GM11168 (cell line): ENCODE data around the gene SEC16A.

Source experiments
- in situ Hi-C: fragments of 300-500 bp; cut with MboI; formaldehyde crosslinking; loops from one replicate; pipeline ENCODE4 v1.12.0; 2022; ENCODE audit warnings: low sequenced_read_pairs; ENCODE audit not compliant: unreplicated experiment

Gene SEC16A

DNA sequence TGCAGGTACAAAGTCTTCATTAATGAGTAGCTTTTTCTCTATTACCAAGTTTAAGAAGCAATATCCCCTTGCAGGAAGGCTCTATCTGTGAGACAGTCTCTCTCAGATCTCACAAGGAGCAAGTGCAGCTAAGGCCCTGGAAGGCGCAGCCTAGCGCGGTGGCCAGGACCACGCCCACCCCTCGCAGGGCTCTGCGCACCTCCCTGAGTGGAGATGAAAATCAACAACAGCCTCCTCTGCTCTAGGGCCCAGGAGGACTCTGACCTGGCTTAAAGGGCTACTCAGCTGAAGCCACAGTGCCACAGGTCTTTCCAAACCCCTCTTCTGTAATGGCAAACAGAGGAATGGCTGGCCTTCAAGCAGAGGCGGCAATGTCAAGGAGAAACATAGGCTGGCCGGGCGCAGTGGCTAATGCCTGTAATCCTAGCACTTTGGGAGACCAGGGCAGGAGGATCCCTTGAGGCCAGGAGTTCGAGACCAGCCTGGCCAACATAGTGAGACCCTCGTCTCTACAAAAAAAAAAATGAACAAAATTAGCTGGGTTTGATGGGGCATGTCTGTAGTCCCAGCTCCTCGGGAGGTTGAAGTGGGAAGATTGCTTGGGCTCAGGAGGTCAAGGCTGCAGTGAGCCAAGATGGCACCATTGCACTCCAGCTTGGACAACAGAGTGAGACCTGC is 11.9 kb downstream of the SEC16A start:
- in situ Hi-C loops: no loop called here

DNA sequence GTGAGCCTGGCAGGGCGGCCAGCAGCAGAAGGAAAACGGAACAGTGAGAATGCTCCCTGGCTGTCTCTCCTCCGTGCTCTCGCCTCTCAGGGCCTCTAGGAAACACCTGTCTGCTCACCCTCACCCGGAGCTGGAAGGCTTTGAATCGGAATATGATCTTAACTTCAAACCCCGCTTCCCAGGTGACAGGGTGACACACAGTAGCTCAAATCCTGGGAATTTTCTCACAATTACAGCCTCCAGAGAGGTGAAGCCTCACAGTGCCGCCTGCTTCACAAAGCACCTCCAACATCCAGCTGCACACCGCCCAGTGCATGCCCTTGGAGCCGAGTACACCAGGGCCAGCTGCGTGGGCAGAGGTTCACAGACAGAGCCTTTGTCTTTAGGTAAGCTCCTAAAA is 12.5 kb downstream of the SEC16A start:
- in situ Hi-C loops: no loop called here

DNA sequence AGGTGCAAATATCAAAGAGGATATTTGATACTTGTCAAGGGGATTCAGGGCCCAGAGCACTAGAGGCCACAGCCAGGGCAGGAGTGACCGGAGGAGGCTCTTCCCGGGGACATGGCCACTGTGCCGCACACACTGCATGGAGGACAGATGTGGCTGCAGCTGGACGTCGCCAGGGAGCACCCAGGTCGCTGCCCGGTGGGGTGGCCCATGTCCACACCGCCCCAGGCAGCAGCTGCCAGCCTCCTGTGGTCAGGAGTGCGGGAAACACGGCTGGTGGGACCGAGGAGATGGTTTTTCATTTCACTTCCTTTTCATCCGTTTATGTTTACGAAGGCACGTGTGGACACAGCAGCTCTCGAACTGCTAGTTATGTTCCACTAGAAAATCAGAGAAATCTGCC is 15.1 kb downstream of the SEC16A start:
- in situ Hi-C loops: no loop called here

DNA sequence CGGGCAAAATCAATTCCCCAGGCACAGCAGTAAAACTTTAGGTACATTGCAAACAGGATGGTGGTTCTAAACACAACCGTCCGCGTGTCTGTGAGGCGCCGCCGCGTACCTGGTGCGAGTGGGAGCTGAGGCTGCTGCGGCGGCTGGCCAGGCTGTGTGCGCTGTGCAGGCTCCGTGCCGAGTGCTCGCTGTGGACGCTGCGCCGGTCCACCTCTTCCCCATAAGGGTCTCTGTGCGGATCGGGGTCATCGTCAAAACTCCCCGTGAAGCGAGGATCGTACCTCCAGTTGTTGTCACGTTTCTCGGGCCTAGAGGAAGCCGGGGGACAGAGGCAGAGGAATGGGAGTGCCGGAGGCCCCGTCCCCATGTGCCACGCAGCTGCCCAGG is 16.7 kb downstream of the SEC16A start:
- in situ Hi-C loops: no loop called here

DNA sequence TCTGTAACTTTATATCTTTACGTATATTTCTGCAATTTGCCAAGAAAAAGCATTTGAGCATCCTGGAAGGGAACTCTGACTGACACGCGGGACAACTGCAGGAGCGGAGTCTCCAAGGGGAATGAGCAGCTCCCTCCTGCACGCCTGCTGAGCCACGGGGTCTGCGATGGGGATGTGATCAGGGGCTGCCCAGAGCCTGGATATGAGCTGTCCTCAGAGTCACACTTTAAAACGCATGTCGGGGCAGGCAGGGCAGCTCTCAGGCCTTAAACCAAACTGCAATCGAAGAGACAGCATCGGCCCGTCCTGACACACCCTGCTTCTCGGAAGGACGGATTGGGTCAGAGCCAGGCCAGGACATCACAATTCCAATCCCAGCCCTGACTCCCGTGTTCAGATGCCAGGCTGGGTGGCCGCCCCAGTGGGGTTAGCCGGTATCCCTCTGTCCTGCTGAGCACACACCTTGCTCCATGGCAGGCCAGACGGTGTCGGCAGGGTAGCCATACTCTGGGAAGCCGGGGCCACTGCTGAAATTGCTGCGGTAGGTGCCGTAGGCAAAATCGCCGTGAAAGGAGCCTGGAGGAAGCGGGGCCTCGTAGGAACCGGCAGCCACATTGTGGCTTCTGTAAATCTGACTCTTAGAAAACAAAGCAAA is 17.2 kb downstream of the SEC16A start:
- in situ Hi-C loops: no loop called here

DNA sequence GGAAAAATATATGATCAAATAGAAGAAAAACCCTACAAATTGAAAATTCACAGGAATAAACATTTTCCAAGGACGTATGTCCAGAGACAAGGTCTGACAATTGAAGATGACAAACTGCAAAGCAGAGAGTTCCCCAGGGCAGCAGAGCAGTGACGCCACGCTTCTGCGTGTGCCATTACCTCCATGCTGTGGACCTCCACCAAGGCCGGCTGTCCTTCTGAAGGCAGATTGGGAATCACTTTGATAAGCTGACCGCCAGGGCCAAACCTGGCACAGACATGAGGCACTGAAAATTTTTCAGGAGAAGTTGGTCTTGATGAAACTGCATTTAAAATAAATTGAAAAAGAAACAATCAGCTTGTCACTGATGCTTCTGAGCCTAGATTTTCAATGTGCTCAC is 18.6 kb downstream of the SEC16A start:
- in situ Hi-C loops: no loop called here

DNA sequence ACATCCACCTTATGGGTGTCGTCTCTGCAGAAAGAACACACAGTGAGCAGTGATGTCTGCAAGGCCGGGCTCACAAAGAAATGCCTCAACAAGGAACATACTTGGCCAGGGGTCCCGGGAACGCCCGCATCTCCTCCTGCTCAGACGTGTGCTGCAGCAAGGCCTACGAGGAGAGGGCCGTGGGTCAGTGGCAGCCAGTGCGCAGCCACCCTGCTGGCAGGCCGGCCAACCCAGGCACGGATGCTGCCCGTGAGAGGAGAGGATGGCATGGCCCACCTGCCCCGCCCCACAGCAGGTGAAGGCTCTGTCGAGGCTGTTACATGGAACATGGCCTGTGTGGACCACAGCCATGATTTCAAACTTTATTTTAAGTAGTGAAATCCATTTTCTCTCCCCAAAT is 19.3 kb downstream of the SEC16A start:
- in situ Hi-C loops: no loop called here

DNA sequence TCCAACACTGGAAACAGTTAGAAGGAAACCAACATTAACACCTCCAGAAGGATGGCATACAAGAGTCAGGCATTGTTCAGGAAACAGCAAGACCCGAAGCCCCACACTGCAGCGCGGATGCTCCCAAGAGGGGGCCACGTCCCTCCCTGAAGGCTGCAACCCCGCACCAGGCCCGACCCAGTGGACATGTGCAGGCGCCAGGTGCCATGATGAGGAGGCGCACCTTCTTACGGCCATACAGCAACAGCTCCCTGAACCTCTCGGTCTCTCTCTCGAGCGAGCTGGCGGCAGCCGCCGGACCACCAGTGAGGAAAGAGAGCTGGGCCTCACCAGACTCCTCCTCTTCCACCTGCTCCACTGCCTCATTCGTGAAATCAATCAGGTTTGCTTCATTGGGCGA is 20.2 kb downstream of the SEC16A start:
- in situ Hi-C loops: no loop called here

DNA sequence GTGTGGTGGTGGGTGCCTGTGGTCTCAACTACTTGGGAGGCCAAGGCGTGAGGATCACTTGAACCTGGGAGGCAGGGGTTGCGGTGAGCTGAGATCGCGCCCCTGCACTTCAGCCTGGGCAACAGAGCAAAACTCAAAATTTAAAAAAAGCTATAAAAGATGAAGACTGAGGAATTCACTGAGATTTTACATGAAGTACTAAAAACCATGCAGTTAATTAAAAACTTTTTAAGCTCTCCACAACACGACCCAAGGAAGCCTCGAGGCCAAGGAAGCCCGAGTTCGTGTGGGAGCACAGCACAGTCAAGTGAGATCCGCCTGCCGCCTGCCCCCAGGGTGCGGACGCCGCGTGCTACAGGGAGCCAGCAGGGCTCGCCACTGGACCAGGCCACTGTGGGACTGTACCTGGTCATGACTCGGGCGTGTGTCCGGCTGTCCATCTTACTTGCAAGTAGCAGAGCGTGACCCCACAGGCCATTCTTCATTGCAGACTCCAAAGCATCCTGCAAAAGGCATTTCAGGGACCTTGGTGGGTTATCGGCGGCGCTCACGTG is 22.0 kb downstream of the SEC16A start:
- in situ Hi-C loops: no loop called here

DNA sequence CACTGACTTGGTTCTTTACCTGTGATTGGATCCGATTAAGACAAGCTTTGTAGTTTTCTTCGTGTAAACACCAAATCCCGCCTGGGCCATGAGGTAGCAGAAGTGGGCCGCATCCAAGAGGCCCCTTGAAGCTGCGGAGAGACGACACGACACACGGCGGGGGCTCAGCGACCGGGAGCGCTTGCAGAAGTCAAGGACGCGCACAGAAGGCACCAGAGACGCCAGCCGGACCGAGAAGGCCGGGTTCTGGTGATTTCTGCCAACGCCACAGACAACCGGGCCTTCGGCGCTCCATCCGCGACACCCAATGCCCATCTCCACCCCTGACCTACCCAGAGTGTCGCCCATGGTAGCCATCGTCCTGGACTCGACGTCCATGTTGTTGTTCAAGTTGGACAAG is 23.4 kb downstream of the SEC16A start:
- in situ Hi-C loops: no loop called here

DNA sequence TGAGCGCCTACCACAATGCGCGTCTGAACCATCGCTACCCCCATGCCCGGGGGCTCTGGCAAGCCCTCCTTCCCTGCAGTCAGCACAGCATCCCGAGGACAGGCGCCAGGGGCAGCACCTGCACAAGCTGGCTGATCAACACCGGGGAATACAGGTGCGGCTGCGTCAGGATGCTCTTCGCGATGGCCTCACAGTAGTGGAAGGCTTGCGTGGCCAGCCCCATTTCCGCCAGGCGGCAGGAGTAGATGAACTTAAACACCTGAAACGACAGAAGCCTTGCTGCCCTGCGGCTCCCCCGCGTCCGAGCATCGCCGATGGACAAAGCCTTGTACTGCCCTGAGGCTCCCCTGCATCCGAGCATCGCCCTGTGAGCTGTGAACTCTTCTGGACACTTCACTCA is 25.5 kb downstream of the SEC16A start:
- in situ Hi-C loops: no loop called here

DNA sequence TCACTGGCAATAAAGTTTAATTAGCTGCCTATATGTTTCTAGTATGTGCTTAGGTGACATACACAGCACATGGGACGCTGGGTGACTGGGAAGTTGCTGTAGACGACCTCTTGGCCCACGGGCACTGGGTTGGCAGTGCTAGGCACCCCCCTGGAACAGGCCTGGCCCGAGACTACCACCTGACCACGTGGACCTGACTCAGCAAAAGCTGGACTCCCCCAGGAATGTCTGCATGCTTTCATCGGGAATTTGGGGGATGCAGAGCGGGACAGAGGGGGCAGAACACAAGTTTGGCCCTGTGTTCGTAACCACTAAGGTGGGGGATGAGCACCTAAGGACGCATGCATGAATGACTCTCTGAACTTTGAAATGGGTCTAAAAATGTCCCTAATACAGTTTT is 26.6 kb downstream of the SEC16A start:
- in situ Hi-C loops: no loop called here

DNA sequence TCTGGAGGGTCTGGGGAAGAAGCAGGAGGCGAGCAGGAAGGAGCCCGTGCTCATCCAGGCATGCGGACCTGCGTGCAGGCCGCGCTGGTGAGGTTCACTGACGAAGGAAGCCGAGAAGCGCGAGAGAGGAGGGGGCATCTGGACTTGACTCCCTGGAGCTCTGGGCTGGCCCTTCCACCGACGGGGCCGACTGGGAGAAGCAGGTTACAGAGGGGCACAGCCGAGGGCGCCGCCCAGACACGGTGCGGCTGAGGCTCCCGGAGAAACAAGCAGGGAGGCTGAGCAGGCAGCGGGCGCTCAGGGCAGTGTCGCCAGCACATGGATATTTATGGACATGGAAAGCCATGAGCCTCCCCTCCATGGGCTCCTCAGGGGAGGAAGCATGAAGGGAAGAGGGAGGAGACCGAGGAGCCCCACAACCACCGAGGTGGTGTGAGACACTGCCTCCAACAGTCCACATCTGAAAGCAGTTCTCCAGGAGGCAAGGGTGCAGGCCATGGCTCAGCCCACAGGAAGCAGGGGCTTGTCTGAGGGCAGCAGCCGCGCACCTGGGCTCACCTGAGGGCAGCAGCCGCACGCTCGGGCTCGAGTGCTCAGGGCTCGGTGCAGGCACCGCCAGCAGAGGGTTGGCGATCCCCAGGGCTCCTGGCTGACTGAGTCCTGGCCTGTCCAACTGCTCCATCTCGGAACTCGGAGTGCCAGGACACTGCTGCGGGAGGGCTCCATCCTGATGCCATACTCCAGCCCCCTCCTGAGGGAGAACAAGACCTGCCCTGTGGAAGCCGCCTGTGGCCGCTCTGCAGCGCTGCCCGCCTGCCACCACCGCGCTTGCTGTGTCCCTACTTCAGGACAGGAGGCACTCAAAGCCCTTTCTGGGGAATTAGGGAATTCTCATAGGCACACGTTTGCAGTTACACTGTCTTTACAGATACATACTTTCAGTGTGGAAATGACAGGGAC is 27.5 kb downstream of the SEC16A start:
- in situ Hi-C loops: no loop called here

DNA sequence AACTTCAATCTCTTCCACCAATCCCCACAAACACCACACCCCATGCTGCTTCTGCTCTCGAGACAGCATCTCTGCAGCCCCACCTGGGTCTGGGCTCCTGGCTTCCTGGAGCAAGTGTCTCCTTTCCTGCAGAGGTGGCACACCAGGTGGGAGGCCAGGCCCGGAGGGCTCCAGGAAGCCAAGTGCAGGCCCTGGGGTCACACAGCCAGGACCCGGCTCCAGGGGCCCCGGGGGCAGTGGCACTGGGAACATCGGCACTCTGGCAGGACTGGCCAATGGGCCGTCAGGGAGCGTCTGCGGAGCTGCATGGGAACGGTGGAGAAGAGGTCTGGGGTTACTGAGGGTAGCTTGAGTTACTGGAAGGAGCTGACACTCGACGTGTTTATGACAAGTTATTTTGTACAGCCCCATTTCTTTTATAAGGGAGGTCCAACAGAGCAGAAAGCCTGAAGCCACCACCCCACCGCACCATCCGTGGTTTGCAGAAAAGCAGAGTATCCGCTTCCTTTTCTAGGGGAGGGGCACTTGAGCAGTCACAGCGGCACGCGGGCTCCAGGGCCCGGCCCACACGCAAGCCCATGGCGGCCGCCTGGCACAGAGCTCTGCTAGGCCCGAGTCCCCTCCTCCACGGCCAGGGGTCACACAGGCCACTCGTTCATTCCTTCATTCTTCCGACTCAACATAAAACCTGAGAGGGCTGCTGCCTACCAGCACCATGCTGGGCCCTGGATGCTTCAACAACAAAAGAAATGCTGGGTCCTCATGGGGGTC is 28.6 kb downstream of the SEC16A start:
- in situ Hi-C loops: no loop called here

DNA sequence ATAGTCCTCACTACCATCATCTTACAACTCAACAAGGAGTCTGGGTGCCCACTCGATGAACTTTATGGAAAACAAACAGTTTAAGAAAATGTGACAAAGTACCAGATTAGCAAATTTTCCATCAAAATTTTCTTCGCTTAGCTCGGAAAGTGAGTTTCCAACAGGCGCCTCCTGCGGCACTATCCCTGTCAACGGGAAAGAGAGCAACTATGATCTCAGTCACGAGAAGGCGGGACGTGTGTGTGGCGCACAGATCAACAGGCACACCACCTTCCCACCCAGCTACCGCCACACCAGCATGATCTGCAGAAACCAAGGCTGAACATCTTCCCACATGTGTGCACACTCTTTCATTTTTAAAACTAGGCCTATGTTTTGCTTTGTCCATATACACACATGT is 29.5 kb downstream of the SEC16A start:
- in situ Hi-C loops: no loop called here

DNA sequence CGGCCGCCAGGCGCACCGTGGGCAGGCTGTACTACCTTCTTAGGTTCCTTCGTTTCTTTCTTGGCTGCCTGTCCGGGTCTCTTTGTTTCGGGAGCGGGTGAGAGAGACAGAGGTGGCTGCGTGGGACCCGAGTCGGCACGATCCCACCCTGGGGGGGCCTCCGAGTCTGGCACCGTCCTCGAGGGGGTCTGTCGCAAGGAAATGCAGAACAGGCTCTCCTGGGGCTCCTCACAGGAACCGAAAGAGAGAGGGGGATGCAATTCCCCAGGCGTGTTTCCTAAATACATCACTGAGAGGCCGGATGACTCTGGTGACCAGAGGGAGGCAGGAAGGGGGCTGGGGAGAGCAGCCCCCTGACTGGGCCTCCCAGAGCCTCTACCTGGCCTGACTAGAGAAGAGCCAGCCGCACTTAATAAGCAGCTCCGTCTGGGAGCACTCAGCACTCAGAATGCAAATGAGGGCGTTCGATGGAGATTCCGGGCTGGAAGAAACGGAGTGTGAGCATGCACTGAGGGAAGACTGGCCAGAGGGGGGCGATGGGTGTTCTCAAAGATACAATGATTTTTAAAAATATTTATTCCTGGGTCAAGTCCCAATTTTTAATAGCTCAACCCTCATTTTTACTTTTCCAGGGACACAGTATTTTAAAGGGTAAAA is 31.5 kb downstream of the SEC16A start:
- in situ Hi-C loops: no loop called here

DNA sequence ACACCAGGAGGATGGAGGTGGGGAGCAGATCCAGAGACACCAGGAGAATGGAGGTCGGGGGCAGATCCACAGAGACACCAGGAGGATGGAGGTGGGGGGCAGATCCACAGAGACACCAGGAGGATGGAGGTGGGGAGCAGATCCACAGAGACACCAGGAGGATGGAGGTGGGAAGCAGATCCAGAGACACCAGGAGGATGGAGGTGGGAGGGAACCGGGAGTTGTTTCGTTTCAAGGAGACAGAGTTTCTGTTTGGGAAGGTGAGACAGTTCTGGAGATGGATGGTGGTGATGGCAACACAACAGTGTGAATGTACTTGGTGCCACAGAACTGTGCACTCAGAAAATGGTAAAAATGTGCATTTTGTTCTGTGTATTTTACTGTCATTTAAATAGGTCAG is 34.2 kb downstream of the SEC16A start:
- in situ Hi-C loops: no loop called here

DNA sequence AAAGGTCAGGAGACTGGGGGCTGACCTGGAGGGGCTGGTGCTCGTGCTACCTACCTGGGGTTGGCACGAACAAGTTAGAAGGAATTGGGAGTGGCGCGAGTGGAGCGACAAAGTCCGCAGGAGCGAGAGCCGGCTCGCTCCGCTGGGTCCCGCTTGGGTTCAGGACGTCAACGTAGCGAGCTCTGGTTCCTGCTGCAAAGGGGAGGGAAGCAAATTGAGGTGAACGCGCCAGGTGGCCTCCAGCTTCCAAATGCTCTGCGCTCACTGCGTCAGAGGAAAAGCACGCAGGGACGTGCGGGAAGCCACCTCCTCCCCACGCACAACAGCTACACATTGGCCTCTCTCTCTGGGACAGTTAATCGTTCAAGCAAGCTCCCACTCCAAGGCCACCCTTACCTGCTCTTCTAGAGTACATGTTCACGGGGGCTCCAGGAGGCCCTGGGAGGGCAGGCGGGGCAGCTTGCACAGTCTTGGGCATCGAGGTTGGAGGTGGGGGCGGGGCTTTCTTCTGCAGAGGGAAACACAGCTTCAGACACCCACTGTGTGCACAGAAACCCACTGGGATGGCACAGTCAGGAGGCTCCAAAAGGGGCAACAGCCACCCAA is 35.6 kb downstream of the SEC16A start:
- in situ Hi-C loops: no loop called here

DNA sequence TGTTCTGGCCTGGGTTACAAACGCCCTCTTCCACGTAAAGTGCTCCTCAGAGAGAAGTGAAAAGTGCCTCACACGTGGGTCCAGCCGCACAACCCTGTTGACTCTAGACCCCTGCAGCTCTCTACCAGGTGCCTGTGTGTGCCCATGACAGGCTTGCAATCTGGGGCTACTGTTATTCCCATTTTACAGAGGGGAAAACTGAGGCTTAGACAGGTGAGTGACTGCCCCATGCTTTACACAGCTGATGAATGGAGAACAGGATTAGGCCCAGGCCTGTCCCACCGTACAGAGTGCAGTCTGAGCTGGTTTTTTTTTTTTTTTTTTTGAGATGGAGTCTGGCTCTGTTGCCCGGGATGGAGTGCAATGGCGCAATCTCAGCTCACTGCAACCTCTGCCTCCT is 37.0 kb downstream of the SEC16A start:
- in situ Hi-C loops: no loop called here
